ENCODE results near the gene SYT10.
"Not testable (repeated sequence)": the region's sequence is repeated elsewhere in the genome, so short reads cannot be mapped to it uniquely, and the experiment has no call there.

SYT10 gene, protein sequence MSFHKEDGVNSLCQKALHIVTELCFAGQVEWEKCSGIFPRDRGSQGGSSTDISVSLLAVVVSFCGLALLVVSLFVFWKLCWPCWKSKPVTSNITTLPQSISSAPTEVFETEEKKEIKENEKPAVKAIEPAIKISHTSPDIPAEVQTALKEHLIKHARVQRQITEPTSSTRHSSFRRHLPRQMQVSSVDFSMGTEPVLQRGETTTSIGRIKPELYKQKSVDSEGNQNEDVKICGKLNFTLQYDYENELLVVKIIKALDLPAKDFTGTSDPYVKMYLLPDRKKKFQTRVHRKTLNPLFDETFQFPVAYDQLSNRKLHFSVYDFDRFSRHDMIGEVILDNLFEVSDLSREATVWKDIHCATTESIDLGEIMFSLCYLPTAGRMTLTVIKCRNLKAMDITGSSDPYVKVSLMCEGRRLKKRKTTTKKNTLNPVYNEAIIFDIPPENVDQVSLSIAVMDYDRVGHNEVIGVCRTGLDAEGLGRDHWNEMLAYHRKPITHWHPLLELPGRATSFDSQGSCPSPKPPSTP

DNA sequence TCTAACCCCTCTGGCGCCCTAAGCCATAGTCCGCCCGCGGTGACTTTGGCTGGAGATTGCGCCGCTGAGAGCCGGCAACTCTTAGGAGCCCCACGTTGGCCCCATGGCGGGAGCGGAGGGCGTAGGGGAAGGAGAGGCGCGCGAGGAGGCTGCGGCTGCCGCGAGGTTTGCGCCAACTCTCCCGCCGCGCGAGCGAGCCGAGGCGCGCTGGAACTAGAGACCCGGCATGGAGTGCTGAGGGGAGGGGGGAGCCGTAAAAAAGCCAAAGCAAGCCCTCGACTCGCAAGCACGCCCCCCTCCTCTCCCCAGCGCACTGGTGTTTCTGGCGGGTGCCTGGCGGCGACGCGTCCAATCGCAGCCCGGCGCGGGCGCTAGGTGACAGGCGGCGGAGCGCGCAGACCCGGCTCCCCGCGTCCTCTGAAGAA, at the start of gene SYT10:
TSS of gene SYT10 (minus strand) at position 233 of the 425 bp plus-strand sequence. CDS start 297 bp downstream, outside the sequence.
- no peak for DNase-seq (ENCODE audit: low read depth in 2 of 2)

DNA sequence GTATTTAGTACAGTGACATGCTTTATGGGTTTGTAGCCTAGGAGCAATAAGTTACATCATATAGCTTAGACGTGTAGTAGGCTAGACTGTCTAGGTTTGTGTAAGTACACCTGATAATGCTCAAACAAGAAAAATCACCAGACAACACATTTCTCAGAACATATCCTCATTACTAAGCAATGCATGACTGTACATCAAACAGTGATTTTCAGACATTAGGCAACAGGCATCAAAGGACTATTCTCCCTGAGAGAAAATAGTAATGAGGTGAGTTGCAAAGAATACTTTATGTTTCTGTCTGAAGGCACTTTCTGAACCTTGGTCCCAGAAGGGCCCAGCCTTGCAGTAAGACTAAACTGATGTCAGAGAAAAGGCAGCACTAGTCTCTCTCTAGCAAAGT, 48.4 kb upstream of the SYT10 start:
- DNase-seq (ENCODE audit: low read depth in 2 of 2), result no peak

DNA sequence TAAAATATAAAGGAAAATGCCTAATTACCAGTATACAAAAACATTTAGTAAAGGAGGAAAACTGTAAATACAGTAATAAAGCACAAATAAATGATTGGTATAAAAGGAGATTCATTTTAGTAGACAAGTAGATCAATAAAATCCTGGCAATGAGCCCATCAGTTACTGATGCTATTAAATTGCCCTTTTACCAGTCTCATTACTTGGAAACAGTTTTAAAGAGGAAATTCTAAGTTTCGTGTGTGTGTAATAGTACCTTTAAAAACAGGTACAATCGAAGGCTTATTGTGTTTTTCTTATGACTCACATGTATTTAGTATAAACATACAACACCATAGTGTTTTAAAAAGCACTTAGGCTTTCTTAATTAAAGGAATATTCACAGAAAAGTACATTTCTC, 46.4 kb upstream of the SYT10 start:
- DNase-seq (ENCODE audit: low read depth in 2 of 2), result no peak

DNA sequence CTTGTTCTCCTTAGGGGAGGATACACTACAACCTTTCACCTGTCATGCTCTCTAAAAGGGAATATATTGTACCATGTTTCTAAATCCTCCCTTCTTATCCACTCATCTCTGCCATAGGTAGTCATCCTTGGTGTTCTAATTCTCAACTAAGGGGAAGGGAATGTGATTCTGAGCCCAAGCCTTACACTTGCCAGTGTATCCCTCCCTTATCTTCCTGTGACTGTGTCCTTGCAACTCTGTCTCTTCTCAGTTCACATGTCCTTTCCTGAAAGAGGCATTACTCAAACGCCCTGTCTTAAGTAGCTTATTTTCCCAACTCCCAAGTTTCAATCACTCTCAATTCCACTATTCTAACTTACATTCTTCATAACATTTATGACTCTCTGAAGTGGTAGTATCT, 44.5 kb upstream of the SYT10 start:
- no peak for DNase-seq (ENCODE audit: low read depth in 2 of 2)

DNA sequence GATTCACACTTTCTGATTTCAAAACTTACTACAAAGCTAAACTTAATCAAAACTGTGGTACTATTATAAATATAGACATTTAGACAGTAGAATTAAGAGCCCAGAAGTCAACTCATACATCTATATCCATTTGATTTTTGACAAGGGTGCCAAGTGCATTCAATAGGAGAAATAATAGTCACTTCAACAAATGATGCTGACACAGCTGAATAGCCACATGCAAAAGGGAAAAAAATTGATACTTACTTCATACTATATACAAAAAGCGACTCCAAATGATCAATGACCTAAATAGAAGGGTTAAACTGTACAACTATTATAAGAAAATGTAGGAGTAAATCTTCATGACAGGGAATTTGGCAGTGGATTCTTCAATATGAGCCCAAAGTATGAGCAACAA, 40.7 kb upstream of the SYT10 start:
- no peak for DNase-seq (ENCODE audit: low read depth in 2 of 2)

DNA sequence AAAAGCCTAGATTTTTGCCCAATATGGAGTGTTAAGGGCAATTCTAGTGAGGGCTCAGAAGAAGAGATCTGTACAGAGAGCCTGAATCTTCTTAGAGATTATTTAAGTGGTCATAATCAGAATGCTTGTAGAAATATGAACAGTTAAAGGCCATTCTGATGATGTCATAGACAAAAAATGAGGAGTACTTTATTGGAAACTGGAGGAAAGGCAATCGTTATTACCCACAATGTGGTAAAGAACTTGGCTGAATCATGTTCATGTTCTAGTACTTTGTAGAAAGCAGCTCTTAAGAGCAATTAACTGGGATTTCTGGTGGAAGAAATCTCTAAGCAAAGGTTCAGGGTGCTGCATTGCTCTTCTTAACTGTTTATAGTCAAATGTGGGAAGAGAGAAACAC, 36.4 kb upstream of the SYT10 start:
- DNase-seq (ENCODE audit: low read depth in 2 of 2), result no peak

DNA sequence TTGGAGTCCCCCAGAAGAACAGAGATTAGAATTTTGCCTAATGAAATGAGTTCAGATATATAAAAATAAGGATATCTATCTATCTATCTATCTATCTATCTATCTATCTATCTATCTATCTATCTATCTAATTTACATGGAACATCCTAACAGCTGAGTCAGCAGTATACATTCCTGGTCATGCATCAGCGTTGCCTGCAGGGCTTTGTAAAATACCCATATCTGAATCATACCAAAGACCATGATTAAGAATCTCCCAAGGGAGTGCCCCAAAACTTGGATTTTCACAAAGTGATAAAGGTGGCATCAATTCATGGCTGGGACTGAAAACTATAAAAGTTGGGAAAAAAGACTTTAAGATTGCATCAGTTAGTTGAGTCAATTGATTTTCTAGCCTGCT, 32.7 kb upstream of the SYT10 start:
- no peak for DNase-seq (ENCODE audit: low read depth in 2 of 2)

DNA sequence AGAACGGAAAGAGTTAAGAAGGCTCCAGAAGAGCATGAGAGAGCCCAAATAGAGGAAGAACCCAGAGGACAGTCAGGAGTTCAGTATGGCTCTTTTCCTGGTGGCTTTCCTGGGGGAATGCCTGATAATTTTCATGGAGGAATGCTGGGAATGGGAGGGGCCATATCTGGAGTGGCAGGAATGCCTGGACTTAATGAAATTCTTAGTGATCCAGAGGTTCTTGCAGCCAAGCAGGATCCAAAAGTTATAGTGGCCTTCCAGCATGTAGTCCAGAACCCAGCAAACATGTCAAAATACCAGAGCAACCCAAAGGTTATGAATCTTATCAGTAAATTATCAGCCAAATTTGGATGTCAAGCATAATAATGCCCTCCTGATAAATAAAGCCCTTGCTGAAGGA, 15.5 kb upstream of the SYT10 start:
- no peak for DNase-seq (ENCODE audit: low read depth in 2 of 2)

DNA sequence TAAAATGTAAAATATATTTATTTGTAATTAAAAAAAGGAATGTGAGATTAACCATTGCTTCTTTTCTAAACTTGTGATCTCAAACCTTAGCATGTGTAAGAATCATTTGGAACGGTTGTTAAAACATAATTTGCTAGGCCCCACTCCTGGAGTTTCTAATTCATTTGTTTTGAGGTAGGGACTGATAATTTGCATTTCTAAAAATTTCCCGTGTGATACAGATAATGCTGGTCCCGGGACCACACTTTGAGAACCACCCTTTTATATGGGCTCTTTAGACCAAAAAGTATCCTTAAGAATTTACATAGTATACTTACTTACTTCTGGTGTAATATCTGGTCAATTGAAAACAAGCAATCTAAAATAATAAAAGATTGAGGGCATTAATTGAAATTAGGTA, 10.9 kb upstream of the SYT10 start:
- DNase-seq (ENCODE audit: low read depth in 2 of 2), result no peak

DNA sequence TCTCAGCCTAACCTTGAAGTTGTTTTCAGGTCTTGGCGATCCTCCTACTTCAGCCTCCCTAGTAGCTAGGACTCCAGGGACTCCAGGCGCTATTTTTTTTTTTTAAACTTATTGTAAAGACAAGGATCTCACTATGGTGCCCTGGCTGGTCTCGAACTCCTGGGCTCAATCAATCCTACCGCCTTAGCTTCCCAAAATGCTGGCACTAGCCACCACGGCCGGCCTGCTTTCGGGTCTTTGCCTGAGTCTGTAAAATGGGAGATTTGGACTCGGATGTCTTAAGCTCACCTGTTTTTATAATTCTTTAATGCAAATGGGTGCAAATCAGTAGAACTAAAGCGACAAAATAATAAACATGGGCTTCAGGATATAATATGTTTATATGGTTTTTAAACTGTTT, 858 bp upstream of the SYT10 start:
- DNase-seq (ENCODE audit: low read depth in 2 of 2), result no peak

DNA sequence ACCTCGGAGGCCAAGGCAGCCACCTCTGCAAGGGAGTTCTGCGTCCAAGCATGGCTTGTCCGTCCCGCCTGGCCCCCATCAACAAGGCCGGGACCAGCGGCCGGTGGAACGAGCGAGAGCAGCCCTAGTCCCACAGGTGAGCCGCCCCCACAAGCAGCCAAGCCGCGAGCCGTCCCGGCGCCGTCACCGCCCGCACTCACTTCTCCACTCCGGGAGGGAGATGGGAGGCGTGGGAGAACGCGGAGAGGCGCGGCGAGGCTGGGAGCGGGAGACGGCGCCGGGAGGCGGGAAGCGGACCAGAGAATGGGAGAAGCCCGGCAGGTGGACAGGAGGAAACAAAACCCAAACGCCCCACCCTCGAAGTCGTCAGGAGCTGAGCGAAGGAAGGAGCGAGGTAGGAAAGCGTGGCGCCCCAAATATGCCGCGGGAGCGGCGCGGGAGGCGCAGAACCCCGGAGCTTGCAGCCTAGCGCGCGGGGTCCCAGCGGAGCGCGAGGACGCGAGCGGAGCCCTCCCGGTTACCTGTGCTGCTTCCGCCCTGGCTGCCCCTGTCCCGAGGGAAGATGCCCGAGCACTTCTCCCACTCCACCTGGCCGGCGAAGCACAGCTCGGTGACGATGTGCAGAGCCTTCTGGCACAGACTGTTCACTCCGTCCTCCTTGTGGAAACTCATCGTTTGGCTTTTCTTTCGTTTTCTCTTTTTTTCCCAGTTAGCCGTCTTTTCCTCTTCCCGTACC, 600 bp downstream of the SYT10 start:
- DNase-seq (ENCODE audit: low read depth in 2 of 2), result no peak

DNA sequence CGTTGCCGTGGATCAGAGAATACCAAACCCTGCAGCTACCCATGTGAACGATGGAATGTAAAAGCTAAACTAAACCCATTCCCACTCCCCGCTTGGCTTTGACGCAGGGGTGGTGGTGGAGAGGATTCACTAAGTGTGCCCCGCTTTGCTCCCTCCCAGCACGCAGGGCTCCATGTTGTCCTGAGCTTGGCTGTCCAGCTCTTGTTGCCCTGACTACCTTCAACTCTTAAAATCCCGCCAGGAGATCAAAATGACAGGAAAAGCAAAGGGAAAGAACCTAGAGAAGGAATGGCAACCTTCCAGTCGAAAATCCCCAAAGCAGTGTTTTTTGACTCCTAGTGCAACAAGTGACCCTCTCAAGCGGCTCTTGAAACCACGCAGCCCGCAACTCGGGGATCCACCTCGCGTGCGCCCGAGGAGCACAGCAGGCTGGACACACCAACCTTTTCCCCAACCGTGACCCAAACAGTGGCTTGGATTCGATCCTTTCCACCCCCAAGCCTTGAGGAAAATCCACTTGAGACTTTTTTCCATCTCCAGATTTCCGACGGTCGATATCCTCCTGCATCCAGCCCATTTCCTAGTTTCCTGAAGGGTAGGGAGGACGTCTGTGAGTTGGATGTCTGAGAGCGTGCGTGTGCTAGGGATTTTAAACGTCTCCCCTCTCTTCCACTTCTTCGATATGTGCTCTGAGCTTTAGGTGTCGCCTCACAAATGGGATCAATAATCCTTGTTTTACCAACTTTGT, 1.4 kb downstream of the SYT10 start:
- no peak for DNase-seq (ENCODE audit: low read depth in 2 of 2)

DNA sequence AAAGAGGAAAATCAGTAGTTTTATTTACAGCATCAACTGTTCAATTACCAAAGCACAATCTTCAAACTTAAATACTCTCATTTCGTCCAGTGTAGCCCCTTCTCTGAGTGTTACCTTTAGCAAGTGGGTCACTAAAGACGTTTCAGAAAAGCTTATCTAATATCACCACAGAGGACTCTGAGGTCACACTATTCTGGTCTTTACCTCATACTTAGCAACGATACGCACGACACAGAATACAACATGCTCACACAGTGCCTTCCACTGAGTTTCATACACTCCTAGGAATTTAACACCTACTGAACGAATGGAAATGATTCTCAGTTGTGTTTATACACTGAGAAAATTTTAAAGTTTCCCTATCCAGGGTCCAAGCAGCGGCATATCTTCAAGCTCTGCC, 2.0 kb downstream of the SYT10 start:
- DNase-seq (ENCODE audit: low read depth in 2 of 2), result no peak

DNA sequence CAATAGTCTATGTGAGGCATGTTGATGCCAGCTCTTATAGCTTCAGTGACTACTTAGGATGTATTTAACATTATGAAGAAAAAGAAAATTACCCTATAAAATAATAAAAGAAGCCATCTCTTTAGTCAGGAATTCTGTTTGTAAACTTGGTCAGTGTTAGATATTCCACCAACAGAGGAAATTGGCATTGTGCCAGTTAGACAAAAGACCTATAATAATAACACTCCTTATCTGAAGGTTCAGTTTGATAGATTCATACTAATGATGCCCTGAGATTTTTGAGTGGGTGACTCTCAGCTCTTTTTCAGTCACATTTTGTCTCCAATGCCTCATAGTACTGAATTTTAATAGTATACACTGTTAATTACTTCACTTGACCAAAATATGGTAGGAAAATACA, 6.6 kb downstream of the SYT10 start:
- no peak for DNase-seq (ENCODE audit: low read depth in 2 of 2)

DNA sequence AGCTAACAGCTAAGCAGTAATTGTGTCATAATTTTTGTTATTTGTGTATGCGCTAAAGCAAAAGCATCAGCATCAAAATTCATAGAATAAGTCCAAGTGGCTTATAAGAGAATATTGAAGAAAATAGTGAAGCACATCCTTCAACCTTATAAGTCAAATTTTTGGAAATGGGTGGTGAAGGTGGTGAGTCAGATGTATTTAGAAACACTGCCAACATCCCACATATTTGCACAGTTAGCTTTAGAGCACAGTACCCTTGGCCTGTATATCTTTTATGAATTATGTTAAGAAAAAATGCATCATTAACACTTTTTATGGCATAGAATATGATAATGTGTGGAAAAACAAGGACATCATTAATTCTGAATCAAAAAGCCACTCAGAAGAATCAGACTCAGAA, 8.0 kb downstream of the SYT10 start:
- no peak for DNase-seq (ENCODE audit: low read depth in 2 of 2)

DNA sequence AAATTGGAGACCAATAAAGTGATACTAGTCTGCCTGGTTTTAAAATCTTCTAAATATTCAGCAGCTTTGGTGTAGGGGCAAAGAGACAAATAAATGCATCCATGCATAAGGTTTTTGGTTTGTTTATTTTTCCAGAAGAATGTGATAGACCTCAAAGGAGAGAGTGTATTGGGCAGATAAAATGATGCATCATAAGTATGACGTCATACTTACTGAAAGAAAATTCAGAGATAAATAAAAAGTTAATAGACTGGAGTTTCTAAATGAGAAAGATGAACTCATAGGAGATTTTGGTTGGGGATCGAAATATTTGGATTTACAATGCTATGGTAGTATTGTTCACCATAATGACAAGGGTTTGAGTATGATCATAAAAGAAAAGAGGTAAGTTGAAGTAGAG, 10.2 kb downstream of the SYT10 start:
- no peak for DNase-seq (ENCODE audit: low read depth in 2 of 2)

DNA sequence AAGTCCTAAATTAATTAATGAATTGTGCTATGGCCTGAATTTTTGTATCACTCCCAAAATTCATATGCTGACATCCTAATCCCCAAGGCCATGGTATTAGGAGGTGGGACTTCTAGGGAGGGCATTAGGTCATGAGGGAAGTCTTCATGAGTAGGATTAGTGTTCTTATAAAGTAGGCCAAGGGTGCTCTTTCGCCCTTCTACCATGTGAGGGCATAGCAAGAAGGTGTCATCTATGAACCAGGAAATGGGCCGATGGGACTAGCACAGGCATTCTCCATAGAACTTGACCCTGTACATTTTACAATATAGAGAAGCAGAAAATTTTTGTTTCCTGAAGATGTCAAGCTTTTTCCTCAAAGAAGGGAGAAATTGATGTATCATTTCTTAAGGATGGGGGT, 12.5 kb downstream of the SYT10 start:
- no peak for DNase-seq (ENCODE audit: low read depth in 2 of 2)

DNA sequence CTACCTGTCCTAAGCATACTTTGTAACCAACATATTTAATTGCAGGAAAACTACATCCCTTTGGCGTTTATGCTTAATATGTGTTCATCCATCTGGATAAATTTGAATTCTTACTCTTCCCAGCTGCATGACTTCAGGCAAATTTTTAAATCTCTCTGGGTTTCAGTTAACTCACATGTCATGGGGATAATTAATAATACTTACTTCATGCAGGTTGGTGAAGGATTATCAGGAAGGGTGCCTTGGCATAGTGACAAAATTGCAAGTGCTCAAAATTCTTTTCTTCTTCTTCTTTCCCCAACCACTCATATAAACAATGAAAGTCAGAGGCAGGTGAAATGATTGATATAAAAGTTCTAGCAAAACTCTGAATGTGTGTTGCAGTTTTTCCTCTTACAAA, 15.9 kb downstream of the SYT10 start:
- no peak for DNase-seq (ENCODE audit: low read depth in 2 of 2)

DNA sequence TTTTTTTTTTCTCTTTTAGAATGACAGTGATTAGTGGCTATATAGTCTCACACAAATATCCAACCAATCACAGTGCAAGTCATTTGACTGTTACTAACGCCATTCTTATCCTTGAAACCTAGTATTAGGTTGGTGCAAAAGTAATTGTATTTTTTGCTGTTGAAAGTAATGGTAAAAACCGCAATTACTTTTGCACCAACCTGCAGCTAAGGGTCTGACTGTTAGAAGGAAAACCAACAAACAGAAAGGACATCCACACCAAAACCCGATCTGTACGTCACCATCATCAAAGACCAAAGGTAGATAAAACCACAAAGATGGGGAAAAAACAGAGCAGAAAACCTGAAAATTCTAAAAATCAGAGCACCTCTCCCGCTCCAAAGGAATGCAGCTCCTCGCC, 27.2 kb downstream of the SYT10 start:
- DNase-seq (ENCODE audit: low read depth in 2 of 2), result not testable (repeated sequence)

DNA sequence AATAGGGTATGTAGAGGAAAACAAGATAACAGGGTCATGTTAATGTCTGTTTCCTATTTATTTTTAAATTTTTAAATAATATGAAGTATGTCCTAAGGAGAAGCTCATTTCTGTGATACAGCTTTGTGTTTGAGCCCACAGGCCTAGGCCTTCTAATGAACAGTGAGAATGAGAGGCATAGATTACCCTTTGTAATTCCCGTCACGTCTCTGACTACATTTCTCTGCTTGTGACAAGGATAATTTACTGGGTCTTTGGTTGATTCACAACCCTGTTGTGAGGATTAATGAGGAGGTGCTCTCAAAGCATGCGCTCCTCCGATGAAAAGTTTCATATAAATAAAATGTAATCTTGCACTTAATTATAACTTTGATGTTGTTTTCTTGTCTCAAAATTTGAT, 56.1 kb downstream of the SYT10 start:
- no peak for DNase-seq (ENCODE audit: low read depth in 2 of 2)

DNA sequence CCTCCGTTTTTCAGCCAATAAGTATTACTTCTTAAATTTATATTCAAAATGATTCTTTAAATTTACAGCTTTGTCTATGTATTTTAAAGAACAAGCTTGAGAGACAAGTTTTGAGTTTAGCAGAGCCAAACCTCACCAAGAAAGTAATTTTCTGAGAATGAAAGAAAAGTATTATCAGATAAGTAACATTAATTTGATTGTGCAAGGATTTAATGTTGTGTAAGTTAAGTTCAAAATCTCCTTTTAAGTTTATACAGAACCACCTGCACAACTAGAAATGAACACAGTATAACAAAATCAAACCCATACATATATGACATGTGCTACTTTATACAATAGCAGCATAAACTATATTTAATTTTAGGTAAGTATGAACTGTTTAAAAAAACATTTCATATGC, 63.5 kb downstream of the SYT10 start:
- DNase-seq (ENCODE audit: low read depth in 2 of 2), result no peak

DNA sequence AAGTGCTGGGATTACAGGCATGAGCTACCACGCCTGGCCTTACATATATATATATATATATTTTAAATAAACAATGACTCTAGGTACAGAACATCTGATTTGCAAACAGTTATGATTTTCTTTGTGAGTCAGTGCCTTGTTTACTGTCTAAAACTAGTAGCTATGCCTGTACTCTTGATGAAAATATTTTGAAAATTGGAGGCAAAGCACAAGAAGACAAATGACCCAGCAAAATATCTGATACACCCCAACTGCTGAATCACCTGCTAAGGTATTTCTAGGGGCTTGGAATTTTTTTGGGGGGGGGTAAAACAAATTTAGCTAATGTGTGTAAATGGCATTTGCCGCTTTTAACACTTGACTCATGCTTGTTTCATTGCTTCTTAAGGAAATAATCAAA, 69.3 kb downstream of the SYT10 start:
- no peak for DNase-seq (ENCODE audit: low read depth in 2 of 2)

All from stimulated activated CD4-positive, alpha-beta T cell treated with anti-CD3 and anti-CD28 coated beads, Interleukin-4, amount 100 ng/mL, for 48 hours (primary cell).